HG02973 (cell line): ENCODE results near the gene GAA.

Experiments used
- ATAC-seq: cut with Tn5 transposase; IDR thresholded peaks from one replicate; pipeline ENCODE4 v1.9.1; 2021; ENCODE audit warnings: moderate library complexity; ENCODE audit not compliant: unreplicated experiment

Gene GAA

GRCh38 chr17:80101011-80101945 is at the start of gene GAA:
TSS of gene GAA (plus strand) at chr17:80101581. CDS start at chr17:80104587, 3,006 bp downstream.
- ATAC-seq, result peak; percentile 56

GRCh38 chr17:80051681-80052080 is 49.7 kb upstream of the GAA start:
- no peak for ATAC-seq

- ATAC-seq, result no peak
Observed at GRCh38 chr17:80053102-80053501, 48.3 kb upstream of the GAA start.

GRCh38 chr17:80055597-80055996 is 45.8 kb upstream of the GAA start:
- no peak for ATAC-seq

- no peak for ATAC-seq
Observed at GRCh38 chr17:80058311-80058955, 42.9 kb upstream of the GAA start.

GRCh38 chr17:80060644-80061043 is 40.7 kb upstream of the GAA start:
- ATAC-seq, result no peak

- no peak for ATAC-seq
Observed at GRCh38 chr17:80061421-80061820, 40.0 kb upstream of the GAA start.

- ATAC-seq, result no peak
Observed at GRCh38 chr17:80063830-80064585, 37.4 kb upstream of the GAA start.

- no peak for ATAC-seq
Observed at GRCh38 chr17:80064696-80065095, 36.7 kb upstream of the GAA start.

GRCh38 chr17:80065478-80066170 is 35.8 kb upstream of the GAA start:
- ATAC-seq, result no peak

GRCh38 chr17:80067393-80067986 is 33.9 kb upstream of the GAA start:
- ATAC-seq, result no peak

GRCh38 chr17:80068301-80069222 is 32.8 kb upstream of the GAA start:
- ATAC-seq, result no peak

- ATAC-seq, result no peak
Observed at GRCh38 chr17:80070375-80071115, 30.8 kb upstream of the GAA start.

GRCh38 chr17:80071116-80071841 is 30.1 kb upstream of the GAA start:
- ATAC-seq, result no peak

- ATAC-seq, result no peak
Observed at GRCh38 chr17:80072410-80072809, 29.0 kb upstream of the GAA start.

GRCh38 chr17:80080081-80080480 is 21.3 kb upstream of the GAA start:
- no peak for ATAC-seq

- no peak for ATAC-seq
Observed at GRCh38 chr17:80081596-80081995, 19.8 kb upstream of the GAA start.
